SK-MEL-5 (cell line): Measurements from ENCODE around the gene LAPTM5. TPM values are rescaled to one million over a fixed set of nuclear protein-coding genes. Genes with fewer than 3 reads are reported as not detected.
"Not testable (repeated sequence)": the region's sequence is repeated elsewhere in the genome, so short reads cannot be mapped to it uniquely, and the experiment has no call there.

Experiments used
- DNase-seq: peaks from one replicate; pipeline ENCODE4 v3.0.0-alpha.2; 2016; ENCODE audit warnings: low read depth, low spot score
- in situ Hi-C: cut with HindIII; loops from 2 replicates; pipeline ENCODE4 v1.10.0; 2016; ENCODE audit warnings: low sequenced_read_pairs, high pct_unique_total_duplicates, low pct_unique_long_range_greater_than_20kb
- total RNA-seq: library from RNA; depleted of rRNA; stranded (reverse); fragments of >200 nt; shearing (Covaris generic); gene quantifications from 2 replicates; pipeline ENCODE4 v1.2.3, GENCODE V29; 2014

LAPTM5 gene
- total RNA-seq, 1 experiment from 2014 or later: 0.05 TPM

- DNase-seq: no peak
- in situ Hi-C loops: no loop called here
These were observed 19.7 kb upstream of the LAPTM5 start for GRCh38 chr1:30777060-30777903.

GRCh38 chr1:30776097-30777059, 18.8 kb upstream of the LAPTM5 start:
- in situ Hi-C loops: no loop called here
- DNase-seq: no peak

- in situ Hi-C loops: no loop called here
- DNase-seq: no peak
These were observed 17.9 kb upstream of the LAPTM5 start for GRCh38 chr1:30775433-30775975.

- in situ Hi-C loops: no loop called here
- no peak for DNase-seq
These were observed 17.2 kb upstream of the LAPTM5 start for GRCh38 chr1:30774550-30775432.

- in situ Hi-C loops: no loop called here
These were observed 16.3 kb upstream of the LAPTM5 start for GRCh38 chr1:30773722-30774358.

GRCh38 chr1:30771005-30771404, 13.4 kb upstream of the LAPTM5 start:
- no peak for DNase-seq

More at GRCh38 chr1:30773722-30774358, 16.3 kb upstream of the LAPTM5 start:
- no peak for DNase-seq

GRCh38 chr1:30770150-30770549, 12.6 kb upstream of the LAPTM5 start:
- in situ Hi-C loops: no loop called here
- DNase-seq: no peak

More at GRCh38 chr1:30771005-30771404, 13.4 kb upstream of the LAPTM5 start:
- in situ Hi-C loops: no loop called here

- in situ Hi-C loops: no loop called here
- no peak for DNase-seq
These were observed 11.5 kb upstream of the LAPTM5 start for GRCh38 chr1:30768830-30769718.

- DNase-seq: no peak
- in situ Hi-C loops: no loop called here
These were observed 10.7 kb upstream of the LAPTM5 start for GRCh38 chr1:30768159-30768829.

- in situ Hi-C loops, DNase-seq: not testable (repeated sequence)
These were observed 9.4 kb upstream of the LAPTM5 start for GRCh38 chr1:30766948-30767347.

- no peak for DNase-seq
- in situ Hi-C loops: no loop called here
These were observed 8.2 kb upstream of the LAPTM5 start for GRCh38 chr1:30765556-30766434.

GRCh38 chr1:30764939-30765555, 7.5 kb upstream of the LAPTM5 start:
- DNase-seq: no peak
- in situ Hi-C loops: no loop called here

GRCh38 chr1:30764396-30764795, 6.8 kb upstream of the LAPTM5 start:
- DNase-seq: no peak
- in situ Hi-C loops: no loop called here

GRCh38 chr1:30763651-30764248, 6.2 kb upstream of the LAPTM5 start:
- no peak for DNase-seq
- in situ Hi-C loops: no loop called here
